Body of pancreas (tissue), 4 donors: ENCODE measurements around the gene CCL28. TPM values are rescaled to one million over a fixed set of nuclear protein-coding genes. Genes with fewer than 3 reads are reported as not detected.
"Not testable (repeated sequence)": the region's sequence is repeated elsewhere in the genome, so short reads cannot be mapped to it uniquely, and the experiment has no call there.

Experiments
- ATAC-seq: fragments of 150-250 bp; one replicate; pipeline ENCODE4 v1.9.1; 2016
- DNase-seq, 4 donors: peaks; one replicate each; pipeline ENCODE4 v3.0.0-alpha.2; 2019
- H3K27ac ChIP-seq, 4 donors: fragments of 200-600 bp; sonication (generic); 1 replicate in 3 of 4; 2 replicates in 1 of 4; pipeline versions ENCODE4 v1.5.1 to v1.6.1; 2016 to 2019; ENCODE audit warnings: mild to moderate bottlenecking in 1 of 4, mixed read lengths in 1 of 4, moderate library complexity in 1 of 4
- H3K27me3 ChIP-seq, 2 donors: fragments of 200-600 bp; sonication (generic); one replicate each; pipeline ENCODE4 v1.6.0; 2016; ENCODE audit warnings: mild to moderate bottlenecking in 1 of 2
- H3K36me3 ChIP-seq, 2 donors: fragments of 200-600 bp; sonication (generic); replicated peaks in 1 of 2; 2 replicates each; pipeline ENCODE4 v1.5.1; 2016; ENCODE audit warnings: low read depth in 2 of 2; ENCODE audit not compliant: insufficient read depth in 1 of 2
- H3K4me1 ChIP-seq: fragments of 200-600 bp; sonication (generic); one replicate; pipeline ENCODE4 v1.6.0; 2016
- H3K4me3 ChIP-seq, 2 donors: fragments of 200-600 bp; sonication (generic); 1 replicate in 1 of 2; 2 replicates in 1 of 2; pipeline ENCODE4 v1.5.1; 2016 to 2019
- H3K9me3 ChIP-seq, 3 donors: fragments of 200-600 bp; sonication (generic); 1 replicate in 2 of 3; 2 replicates in 1 of 3; pipeline ENCODE4 v1.5.1; 2016
- POLR2A ChIP-seq, 3 donors: fragments of 450-650 bp; IDR thresholded peaks; one replicate each; pipeline ENCODE4 v1.6.1; 2016; ENCODE audit warnings: antibody characterized with exemption in 3 of 3, mild to moderate bottlenecking in 2 of 3
- WGBS, 2 donors: methylation state at CpG; one replicate each; pipeline ENCODE4 v1.1.5; 2017; 5-methylcytosine and 5-hydroxymethylcytosine counted together
- intact Hi-C: fragments of 100-400 bp; cut with DNase I; formaldehyde crosslinking; loops from one replicate; pipeline ENCODE4 v1.15.1; 2023
- total RNA-seq, 2 donors: library from RNA; depleted of rRNA; stranded (reverse); fragments of >200 nt; gene quantifications; one replicate each; pipeline ENCODE4 v1.1.0, GENCODE V29; 2016
- TF ChIP-seq, protein P1 (sequence below), 7 experiments: fragments of 450-650 bp in 4 of 7; fragments of 200-600 bp in 3 of 7; sonication (generic) in 3 of 7; IDR thresholded peaks; one replicate each; pipeline ENCODE4 v1.5.1; 2016 to 2019; ENCODE audit warnings: antibody characterized with exemption in 7 of 7

CCL28 gene
- total RNA-seq, 2 donors from 2014 or later: 10.5 to 21.0 TPM

DNA sequence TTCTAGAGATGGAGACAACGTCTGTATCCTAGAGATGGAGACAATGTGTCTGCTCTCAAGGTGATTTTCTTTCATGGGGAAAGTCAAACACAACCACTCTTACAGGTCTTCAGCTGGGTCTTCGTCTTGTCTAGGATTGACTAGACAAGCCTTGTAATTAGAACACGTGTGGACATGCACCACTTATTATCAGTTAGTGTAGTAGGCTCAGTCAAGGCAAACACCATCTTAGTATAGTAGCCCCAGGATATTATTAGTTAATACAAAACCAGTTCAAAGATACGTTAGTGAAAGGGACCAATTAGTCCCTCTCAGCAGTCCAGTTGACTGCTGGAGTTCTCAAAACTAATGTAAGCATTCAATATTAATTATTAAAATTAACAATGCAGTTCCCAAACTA, 15.1 kb upstream of the CCL28 start:
- no peak for DNase-seq
- intact Hi-C loops: no loop called here
- peak overlapping the region; percentile 50 to 67 (median 61) for H3K27ac ChIP-seq
- no peak for ATAC-seq
- no peaks in the 10 kb centered on the region for H3K27me3 ChIP-seq
- no peak for TF ChIP-seq POLR2A (IDR thresholded peaks at IDR 0.05)
- TF ChIP-seq, protein P1, sequence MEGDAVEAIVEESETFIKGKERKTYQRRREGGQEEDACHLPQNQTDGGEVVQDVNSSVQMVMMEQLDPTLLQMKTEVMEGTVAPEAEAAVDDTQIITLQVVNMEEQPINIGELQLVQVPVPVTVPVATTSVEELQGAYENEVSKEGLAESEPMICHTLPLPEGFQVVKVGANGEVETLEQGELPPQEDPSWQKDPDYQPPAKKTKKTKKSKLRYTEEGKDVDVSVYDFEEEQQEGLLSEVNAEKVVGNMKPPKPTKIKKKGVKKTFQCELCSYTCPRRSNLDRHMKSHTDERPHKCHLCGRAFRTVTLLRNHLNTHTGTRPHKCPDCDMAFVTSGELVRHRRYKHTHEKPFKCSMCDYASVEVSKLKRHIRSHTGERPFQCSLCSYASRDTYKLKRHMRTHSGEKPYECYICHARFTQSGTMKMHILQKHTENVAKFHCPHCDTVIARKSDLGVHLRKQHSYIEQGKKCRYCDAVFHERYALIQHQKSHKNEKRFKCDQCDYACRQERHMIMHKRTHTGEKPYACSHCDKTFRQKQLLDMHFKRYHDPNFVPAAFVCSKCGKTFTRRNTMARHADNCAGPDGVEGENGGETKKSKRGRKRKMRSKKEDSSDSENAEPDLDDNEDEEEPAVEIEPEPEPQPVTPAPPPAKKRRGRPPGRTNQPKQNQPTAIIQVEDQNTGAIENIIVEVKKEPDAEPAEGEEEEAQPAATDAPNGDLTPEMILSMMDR (IDR thresholded peaks at IDR 0.05): no peak
- no peaks in the 10 kb centered on the region for H3K9me3 ChIP-seq
- no peak overlapping the region for H3K4me3 ChIP-seq
- H3K36me3 ChIP-seq: no peaks in the 10 kb centered on the region
- WGBS, 2 donors: 58 to 66% methylated on average over 4 of the region's 4 CpGs
- peaks cover 24% of the 10 kb centered on the region for H3K4me1 ChIP-seq

DNA sequence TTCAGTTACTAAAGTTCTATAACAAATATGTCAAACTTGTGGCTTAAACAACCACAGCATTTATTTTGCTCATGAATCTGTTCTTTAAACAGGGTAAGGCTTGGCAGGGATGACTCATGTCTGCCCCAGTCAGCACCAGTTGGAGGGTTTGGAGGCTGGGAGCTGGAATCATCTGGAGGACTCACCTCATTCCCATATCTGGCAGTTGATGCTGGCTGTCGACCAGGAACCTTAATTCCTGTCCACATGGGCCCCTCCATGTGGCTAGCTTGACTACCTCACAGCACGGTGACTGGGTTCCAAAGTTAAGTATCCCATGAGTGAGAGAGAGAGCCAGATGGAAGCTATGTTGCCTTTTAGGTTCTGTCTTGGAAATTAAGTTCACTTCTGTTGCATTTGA, 13.8 kb upstream of the CCL28 start:
- peaks cover 25% of the 10 kb centered on the region for H3K4me1 ChIP-seq
- DNase-seq: no peak
- H3K9me3 ChIP-seq: no peaks in the 10 kb centered on the region
- H3K27me3 ChIP-seq: no peaks in the 10 kb centered on the region
- H3K4me3 ChIP-seq: no peak overlapping the region
- no peak for TF ChIP-seq POLR2A (IDR thresholded peaks at IDR 0.05)
- TF ChIP-seq, protein P1 (IDR thresholded peaks at IDR 0.05): no peak
- no peaks in the 10 kb centered on the region for H3K36me3 ChIP-seq
- no peak for ATAC-seq
- H3K27ac ChIP-seq: peak overlapping the region in 1 of 4 donors; percentile 44
- intact Hi-C loops: no loop called here
- 62 to 81% methylated on average over 2 of the region's 2 CpGs for WGBS, 2 donors

DNA sequence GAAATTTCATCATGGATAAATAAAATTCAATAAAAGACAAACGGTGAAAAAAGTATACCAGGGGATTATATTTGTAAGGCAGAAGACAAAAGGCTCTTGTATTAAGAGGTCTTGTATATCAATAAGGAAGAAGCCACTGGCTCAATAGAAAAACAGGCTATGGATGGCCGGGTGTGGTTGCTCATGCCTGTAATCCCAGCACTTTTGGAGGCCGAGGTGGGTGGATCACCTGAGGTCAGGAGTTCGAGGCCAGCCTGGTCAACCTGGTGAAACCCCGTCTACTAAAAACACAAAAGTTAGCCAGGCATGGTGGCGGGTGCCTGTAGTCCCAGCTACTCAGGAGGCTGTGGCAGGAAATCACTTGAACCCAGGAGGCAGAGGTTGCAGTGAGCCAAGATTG, 10.9 kb upstream of the CCL28 start:
- ATAC-seq, DNase-seq, H3K36me3 ChIP-seq, H3K27me3 ChIP-seq, H3K9me3 ChIP-seq, intact Hi-C loops, H3K27ac ChIP-seq: not testable (repeated sequence)
- H3K4me1 ChIP-seq: peaks cover 14% of the 10 kb centered on the region
- peak overlapping the region in 1 of 2 donors; percentile 19 for H3K4me3 ChIP-seq
- WGBS, 2 donors: 72% methylated on average over 6 of the region's 6 CpGs

DNA sequence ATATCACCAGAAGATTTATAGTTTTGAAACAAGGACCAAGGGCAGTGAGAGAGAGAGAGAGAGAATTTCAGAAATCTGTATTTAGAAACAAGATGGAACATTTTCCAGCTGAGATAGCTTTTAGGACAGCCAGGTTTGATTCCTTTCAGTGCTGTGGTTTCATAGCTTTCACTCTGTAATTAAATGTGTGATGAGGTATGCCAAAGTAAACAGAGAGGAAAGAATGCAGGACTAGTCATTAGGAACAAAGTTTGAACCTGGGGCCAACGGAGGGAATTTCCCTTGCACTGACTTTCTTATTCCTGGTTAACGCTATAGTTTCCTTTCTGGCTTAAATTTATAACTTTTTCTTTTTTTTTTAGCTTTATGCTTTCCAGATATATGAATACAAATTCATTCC, 10.0 kb upstream of the CCL28 start:
- TF ChIP-seq, protein P1 (IDR thresholded peaks at IDR 0.05): no peak
- no peak for TF ChIP-seq POLR2A (IDR thresholded peaks at IDR 0.05)
- intact Hi-C loops: no loop called here
- H3K27me3 ChIP-seq: no peaks in the 10 kb centered on the region
- peaks cover 14% of the 10 kb centered on the region for H3K4me1 ChIP-seq
- peak overlapping the region in 3 of 4 donors; percentile 41 to 74 (median 44) for H3K27ac ChIP-seq
- 9 to 10% methylated on average over 2 of the region's 2 CpGs for WGBS, 2 donors
- H3K36me3 ChIP-seq: no peaks in the 10 kb centered on the region
- H3K4me3 ChIP-seq: no peak overlapping the region
- ATAC-seq: peak; percentile 94
- peak in 3 of 4 donors; percentile 39 to 53 (median 49) for DNase-seq
- H3K9me3 ChIP-seq: no peaks in the 10 kb centered on the region

DNA sequence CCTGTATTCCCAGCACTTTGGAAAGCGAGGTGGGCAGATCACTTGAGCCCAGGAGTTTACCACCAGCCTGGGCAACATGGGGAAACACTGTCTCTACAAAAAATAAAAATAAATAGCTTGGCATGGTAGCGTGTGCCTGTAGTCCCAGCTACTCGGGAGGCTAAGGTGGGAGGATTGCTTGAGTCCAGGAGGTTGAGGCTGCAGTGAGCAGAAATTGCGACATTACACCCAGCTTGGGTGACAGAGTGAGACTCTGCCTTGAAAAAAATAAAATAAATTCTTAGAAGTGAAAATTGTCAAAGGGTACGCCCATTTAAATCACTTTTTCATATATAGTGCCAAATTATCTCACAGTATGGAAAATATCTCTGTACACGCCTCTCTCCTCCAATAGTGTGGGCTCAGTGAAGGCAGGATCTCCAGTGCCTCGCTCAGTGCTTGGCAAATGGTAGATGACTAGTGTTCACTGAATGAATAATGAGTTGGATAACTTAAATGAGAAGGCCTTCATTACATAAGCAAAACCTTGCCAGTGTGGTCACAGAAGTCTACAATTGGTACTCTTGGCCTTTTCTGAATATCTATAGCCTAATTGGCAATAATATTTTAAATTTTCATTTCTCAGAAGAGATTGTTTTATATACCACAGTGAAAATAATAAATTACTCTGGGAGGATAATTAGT, 9.4 kb upstream of the CCL28 start:
- Histone ChIP-seq H3K27me3 (no peaks in the 10 kb centered on the region), H3K4me1 (peaks cover 18% of the 10 kb centered on the region), H3K36me3 (no peaks in the 10 kb centered on the region), H3K4me3 (no peak overlapping the region), H3K27ac (peak overlapping the region in 3 of 4 donors; percentile 41 to 74 (median 44)), H3K9me3 (no peaks in the 10 kb centered on the region)
- 85 to 86% methylated on average over 7 of the region's 7 CpGs for WGBS, 2 donors
- no peak for ATAC-seq
- TF ChIP-seq, protein P1 (IDR thresholded peaks at IDR 0.05): no peak
- TF ChIP-seq POLR2A (IDR thresholded peaks at IDR 0.05): no peak
- DNase-seq: no peak
- intact Hi-C loops: no loop called here
